ENCODE results near the gene ARHGAP10. TPM values are rescaled to one million over a fixed set of nuclear protein-coding genes. Genes with fewer than 3 reads are reported as not detected.
"Not testable (repeated sequence)": the region's sequence is repeated elsewhere in the genome, so short reads cannot be mapped to it uniquely, and the experiment has no call there.

The ARHGAP10 gene
- total RNA-seq, 1 experiment from 2014 or later = 25.0 TPM

DNA sequence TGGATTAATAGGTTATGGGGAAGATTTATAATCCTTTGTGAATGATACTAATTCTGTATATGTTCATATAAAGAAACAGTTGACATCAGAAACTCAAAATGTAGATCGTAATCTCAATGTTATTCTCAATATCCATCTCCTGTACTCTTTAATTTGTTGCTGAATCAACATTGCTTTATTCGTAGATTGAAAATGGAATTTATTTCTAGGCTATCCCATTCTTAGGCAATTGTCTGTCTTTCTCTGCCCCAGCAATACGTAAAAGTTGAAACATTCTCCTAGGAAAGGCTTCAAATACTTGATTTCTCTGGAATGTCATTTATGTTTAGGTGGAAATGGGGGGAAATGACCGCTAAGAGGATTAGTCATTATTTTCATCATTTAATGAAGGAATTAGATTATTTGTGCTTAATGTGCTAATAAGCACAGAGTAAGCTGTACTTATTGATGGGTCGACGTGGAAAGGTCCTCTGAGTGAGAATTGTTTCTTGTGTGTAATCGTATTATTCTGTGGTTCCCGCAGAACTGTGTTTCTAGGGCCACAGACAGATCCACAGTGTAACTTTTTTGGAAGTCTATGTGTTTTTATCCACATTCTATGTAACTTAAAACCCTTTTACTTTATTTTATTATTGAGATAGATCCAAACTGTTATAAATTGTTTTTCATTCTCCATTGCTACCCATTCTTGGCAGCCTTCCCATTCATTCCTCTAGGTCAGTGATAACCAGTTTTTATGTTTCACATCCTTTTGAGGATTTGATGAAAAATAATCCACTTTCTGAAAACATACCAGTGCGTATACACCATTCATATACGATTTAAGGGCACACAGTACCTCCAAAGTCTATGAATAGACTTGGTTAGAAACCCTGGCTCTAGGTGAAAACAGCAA lies 262.9 kb downstream of the ARHGAP10 start:
- peaks cover 20% of the 10 kb centered on the region for H3K4me1 ChIP-seq
- no peaks in the 10 kb centered on the region for H3K9me3 ChIP-seq (replicated peaks)
- H3K4me3 ChIP-seq = no peak overlapping the region
- H3K27ac ChIP-seq = no peak overlapping the region
- no peaks in the 10 kb centered on the region for H3K27me3 ChIP-seq
- H3K36me3 ChIP-seq = no peaks in the 10 kb centered on the region; the same call in 1 of the 2 replicates
- no peak for DNase-seq

DNA sequence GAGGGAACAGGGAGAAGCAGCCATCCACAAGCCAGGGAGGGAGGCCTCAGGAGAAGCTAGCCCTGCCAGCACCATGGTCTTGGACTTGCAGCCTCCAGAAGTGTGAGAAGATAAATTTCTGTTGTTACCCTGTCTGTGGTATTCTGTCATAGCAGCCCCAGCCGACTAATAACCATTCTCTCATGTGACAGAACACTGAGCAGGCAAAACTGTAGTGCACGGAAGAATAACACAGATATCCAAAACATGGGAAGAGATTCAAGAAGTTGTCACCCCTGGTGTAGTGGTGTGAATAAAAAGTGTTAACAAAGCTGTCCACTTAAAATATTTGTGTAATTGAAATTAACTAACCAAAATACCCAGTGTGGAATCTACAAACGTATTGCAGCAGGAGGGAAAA lies 265.0 kb downstream of the ARHGAP10 start:
- no peak for DNase-seq
- Histone ChIP-seq H3K27ac (no peak overlapping the region), H3K4me3 (no peak overlapping the region), H3K9me3 (replicated peaks) (peaks cover 7% of the 10 kb centered on the region; the same call in 1 of the 2 replicates), H3K36me3 (no peaks in the 10 kb centered on the region; the same call in 1 of the 2 replicates), H3K4me1 (peaks cover 20% of the 10 kb centered on the region), H3K27me3 (no peaks in the 10 kb centered on the region)

DNA sequence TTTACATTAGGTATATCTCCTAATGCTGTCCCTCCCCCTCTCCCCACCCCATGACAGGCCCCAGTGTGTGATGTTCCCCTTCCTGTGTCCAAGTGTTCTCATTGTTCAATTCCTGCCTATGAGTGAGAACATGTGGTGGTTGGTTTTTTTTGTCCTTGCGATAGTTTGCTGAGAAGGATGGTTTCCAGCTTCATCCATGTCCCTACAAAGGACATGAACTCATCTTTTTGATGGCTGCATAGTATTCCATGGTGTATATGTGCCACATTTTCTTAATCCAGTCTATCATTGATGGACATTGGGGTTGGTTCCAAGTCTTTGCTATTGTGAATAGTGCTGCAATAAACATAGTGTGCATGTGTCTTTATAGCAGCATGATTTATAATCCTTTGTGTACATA lies 268.1 kb downstream of the ARHGAP10 start:
- not testable (repeated sequence) for H3K4me3 ChIP-seq; H3K36me3 ChIP-seq; H3K9me3 ChIP-seq (replicated peaks); H3K27me3 ChIP-seq; H3K4me1 ChIP-seq; H3K27ac ChIP-seq; DNase-seq

DNA sequence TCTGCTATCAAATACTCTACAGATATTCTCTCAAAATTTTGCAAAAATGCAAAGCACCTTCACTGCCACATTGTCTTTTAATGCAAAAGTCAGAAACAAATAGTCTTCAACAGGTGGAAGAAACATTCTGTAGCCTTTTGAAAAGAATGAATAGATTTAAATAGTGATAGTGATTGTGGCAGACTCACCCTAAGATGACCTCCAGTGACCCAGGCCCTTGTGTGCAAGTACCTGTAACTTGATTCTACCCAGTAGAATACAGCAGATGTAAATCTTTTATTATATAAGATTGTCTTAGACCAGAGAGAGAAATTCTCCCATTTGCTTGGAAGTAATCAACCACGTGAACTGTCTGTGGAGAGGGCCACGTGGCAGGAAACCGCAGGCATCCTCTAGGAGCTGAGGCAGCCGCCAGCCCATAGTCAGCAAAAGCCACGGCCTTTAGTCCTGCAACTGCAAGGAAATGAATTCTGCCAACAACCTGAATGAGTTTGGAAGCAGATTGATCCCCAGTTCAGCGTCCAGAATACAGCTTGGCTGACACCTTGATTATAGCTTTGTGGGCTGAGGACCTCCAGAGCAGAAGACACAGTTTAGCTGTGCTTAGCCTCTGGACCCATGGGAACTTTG lies 272.5 kb downstream of the ARHGAP10 start:
- Histone ChIP-seq H3K4me3 (no peak overlapping the region), H3K9me3 (replicated peaks) (peaks cover 7% of the 10 kb centered on the region; the same call in 1 of the 2 replicates), H3K27ac (no peak overlapping the region), H3K27me3 (no peaks in the 10 kb centered on the region), H3K4me1 (peaks cover 4% of the 10 kb centered on the region; the same call in 1 of the 2 replicates), H3K36me3 (no peaks in the 10 kb centered on the region; the same call in 1 of the 2 replicates)
- no peak for DNase-seq

DNA sequence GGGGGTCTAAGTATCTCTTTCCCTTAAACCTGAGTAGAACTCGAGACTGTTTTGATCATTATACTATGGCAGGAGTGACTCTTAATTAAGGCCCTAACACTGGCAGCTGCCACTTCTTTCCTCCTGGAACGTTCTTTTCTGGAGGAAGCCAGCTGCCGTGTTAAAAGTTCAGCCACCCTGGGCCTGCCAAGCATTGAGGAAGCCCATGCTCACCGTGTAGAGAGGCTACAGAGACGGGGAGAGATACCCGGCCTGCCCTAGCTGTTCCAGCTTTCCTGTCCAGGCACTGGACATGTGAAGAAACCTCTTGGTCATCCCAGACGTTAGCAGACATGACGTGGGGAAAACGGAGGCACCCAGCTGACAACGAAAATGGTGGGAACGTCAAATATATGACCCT lies 274.1 kb downstream of the ARHGAP10 start:
- H3K36me3 ChIP-seq = no peaks in the 10 kb centered on the region; the same call in 1 of the 2 replicates
- no peak overlapping the region for H3K4me3 ChIP-seq
- H3K4me1 ChIP-seq = peaks cover 4% of the 10 kb centered on the region; the same call in 1 of the 2 replicates
- no peak overlapping the region for H3K27ac ChIP-seq
- H3K27me3 ChIP-seq = no peaks in the 10 kb centered on the region
- no peak for DNase-seq
- no peaks in the 10 kb centered on the region for H3K9me3 ChIP-seq (replicated peaks)

DNA sequence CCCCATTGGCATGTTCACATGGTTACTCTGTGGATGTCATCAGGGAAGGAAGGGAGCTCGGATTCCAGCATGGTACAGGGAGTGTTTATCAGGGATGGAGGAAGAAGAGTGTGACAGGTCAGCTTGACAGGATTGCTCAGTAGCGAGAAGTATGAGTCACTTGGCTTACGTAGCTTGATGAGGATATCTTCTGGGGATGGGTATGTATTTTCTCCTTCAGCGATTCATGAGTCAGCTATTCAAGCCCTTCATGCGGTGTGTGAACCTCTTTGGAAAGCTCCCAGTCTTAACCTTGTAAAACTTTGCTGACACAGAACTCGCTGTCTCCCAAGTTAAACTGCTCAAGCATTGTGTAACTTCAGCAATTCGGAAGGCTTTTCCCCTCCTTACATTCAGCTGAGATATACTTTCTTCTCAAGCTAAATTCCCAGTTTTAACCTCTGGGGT lies 275.4 kb downstream of the ARHGAP10 start:
- H3K4me1 ChIP-seq = peaks cover 11% of the 10 kb centered on the region; the same call in 1 of the 2 replicates
- DNase-seq = no peak
- no peak overlapping the region for H3K4me3 ChIP-seq
- no peaks in the 10 kb centered on the region for H3K9me3 ChIP-seq (replicated peaks)
- no peak overlapping the region for H3K27ac ChIP-seq
- no peaks in the 10 kb centered on the region; the same call in 1 of the 2 replicates for H3K36me3 ChIP-seq
- no peaks in the 10 kb centered on the region for H3K27me3 ChIP-seq

DNA sequence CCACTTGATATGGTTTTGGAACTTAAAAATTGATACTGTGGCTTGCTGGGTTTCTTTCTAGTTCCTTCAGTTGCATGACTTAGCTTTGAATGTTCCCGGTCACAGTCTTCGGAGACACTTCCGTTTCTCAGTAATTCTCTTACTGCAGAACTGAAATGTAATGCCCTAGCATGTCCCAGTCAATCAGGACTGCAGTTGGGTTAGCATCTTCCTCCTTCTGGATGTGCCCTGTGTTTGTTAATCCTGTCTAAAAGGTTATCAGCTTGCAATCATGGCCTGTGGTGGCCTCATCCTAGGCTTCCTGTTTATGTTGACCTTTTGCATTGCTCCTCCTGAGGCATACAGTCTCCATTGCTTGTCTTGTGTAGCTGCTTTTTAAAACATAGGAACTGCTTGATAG lies 275.9 kb downstream of the ARHGAP10 start:
- H3K4me3 ChIP-seq = no peak overlapping the region
- no peak overlapping the region for H3K27ac ChIP-seq
- no peak for DNase-seq
- H3K36me3 ChIP-seq = no peaks in the 10 kb centered on the region; the same call in 1 of the 2 replicates
- H3K9me3 ChIP-seq (replicated peaks) = no peaks in the 10 kb centered on the region
- no peaks in the 10 kb centered on the region for H3K27me3 ChIP-seq
- H3K4me1 ChIP-seq = peaks cover 15% of the 10 kb centered on the region; the same call in 1 of the 2 replicates

DNA sequence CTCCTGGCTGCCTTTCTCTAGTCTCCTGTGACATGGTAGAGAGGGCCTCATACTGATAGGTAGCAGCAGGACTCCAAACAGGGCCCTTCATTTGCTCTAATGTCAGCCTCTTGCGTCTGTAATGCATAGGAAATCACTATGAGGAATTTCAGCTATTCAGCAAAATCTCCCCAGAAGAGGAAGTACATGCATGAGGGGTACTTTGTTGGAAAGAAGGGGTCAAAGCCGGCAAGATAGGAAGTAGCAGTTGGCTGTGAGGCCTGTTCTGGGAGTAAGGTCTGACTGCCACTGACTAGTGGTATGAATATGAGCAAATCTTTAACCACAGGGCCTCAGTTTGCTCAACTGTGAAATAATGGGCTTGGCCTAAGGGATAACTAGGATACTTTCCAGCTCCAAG lies 283.2 kb downstream of the ARHGAP10 start:
- no peaks in the 10 kb centered on the region for H3K9me3 ChIP-seq (replicated peaks)
- H3K4me1 ChIP-seq = peaks cover 14% of the 10 kb centered on the region; the same call in 1 of the 2 replicates
- H3K27me3 ChIP-seq = no peaks in the 10 kb centered on the region
- no peaks in the 10 kb centered on the region for H3K36me3 ChIP-seq
- no peak overlapping the region for H3K4me3 ChIP-seq
- no peak for DNase-seq
- no peak overlapping the region for H3K27ac ChIP-seq

DNA sequence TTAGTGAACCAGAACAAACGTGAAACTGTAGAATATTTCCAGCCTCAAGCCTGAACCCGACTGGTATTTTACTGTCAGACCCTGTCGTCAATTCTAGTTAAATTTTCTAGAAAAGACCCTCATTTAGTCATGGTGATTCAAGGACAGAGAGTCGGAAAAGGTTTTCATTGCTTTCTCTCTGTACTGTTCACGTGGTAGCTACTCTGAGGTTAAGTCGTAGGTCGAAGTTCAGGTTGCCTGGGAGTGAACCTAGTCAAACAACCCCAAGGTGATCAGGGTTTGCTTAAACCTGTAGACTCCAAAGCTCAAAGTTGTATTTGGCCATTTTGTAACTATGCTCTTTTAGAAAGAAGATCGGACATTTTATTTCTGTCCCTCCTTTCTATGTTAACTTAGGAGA lies 283.6 kb downstream of the ARHGAP10 start:
- Histone ChIP-seq H3K27me3 (no peaks in the 10 kb centered on the region), H3K27ac (no peak overlapping the region), H3K4me1 (peaks cover 14% of the 10 kb centered on the region; the same call in 1 of the 2 replicates), H3K4me3 (no peak overlapping the region), H3K36me3 (no peaks in the 10 kb centered on the region), H3K9me3 (replicated peaks) (no peaks in the 10 kb centered on the region)
- DNase-seq = no peak

DNA sequence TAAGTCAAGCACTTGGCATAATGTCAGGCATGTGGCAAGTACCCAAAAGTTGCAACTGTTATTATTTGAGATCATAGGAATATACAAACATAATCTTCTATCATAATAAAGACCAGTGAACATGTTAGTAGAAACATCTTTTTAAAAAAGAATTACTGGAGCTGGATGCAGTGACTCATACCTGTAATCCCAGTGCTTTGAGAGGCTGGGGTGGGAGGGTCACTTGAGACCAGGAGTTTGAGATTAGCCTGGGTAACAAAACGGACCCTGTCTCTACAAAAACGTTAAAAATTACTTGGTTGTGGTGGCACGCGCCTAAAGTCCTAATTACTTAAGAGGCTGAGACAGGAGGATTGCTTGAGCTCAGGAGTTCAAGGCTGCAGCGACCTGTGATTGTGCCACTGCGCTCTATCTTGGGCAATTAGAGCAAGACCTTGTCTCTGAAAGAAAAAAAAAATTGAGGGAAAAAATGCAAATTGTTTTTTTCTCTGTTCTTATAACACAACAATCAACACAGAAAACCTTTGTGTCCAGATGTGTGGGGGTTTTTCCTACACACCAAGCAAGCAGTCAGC lies 284.3 kb downstream of the ARHGAP10 start:
- Histone ChIP-seq H3K36me3 (no peaks in the 10 kb centered on the region), H3K4me3 (no peak overlapping the region), H3K27ac (no peak overlapping the region), H3K27me3 (no peaks in the 10 kb centered on the region), H3K4me1 (peaks cover 14% of the 10 kb centered on the region; the same call in 1 of the 2 replicates), H3K9me3 (replicated peaks) (no peaks in the 10 kb centered on the region)
- no peak for DNase-seq

DNA sequence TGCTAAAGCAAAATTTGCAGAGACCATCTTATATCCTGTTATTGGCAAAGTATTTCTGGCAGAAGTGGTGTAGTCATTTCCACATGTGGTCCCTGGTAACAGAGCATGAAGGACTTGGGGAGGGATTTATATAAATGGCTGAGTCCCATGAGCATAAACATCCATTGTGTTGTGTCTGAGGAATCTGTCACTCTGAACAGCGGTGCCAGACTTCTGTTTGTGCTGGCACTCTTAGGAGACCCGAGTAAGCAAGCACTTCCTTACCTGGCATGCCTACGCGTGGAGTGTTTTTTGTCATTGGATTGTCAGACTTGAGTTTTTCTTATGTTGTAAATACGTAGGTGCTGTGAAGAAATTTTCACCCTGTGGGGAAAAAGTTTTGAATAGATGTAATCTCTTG lies 285.9 kb downstream of the ARHGAP10 start:
- no peak for DNase-seq
- H3K4me1 ChIP-seq = peaks cover 3% of the 10 kb centered on the region; the same call in 1 of the 2 replicates
- no peak overlapping the region for H3K4me3 ChIP-seq
- no peaks in the 10 kb centered on the region for H3K9me3 ChIP-seq (replicated peaks)
- no peaks in the 10 kb centered on the region for H3K27me3 ChIP-seq
- H3K36me3 ChIP-seq = no peaks in the 10 kb centered on the region
- no peak overlapping the region for H3K27ac ChIP-seq

DNA sequence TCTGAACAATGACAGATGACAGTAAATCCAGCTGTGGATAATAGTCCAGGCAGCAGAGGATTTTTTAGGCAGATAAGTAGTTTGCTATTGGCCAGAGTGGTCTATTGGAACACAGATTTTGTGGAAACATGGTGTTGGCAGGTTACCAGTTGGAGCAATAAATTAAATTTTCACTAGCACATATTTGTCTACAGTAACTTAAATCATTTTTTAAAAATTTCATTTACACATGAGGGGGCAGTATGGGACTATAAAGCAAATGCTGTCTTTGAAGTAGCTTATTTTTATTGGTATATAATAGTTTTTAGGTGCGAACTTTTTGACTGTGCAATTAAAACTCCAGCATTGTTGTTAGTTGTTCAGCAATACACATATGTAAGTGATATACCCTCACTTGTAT lies 289.8 kb downstream of the ARHGAP10 start:
- Histone ChIP-seq H3K4me3 (no peak overlapping the region), H3K27me3 (no peaks in the 10 kb centered on the region), H3K27ac (no peak overlapping the region), H3K9me3 (replicated peaks) (no peaks in the 10 kb centered on the region), H3K36me3 (no peaks in the 10 kb centered on the region), H3K4me1 (peaks cover 3% of the 10 kb centered on the region; the same call in 1 of the 2 replicates)
- DNase-seq = no peak

DNA sequence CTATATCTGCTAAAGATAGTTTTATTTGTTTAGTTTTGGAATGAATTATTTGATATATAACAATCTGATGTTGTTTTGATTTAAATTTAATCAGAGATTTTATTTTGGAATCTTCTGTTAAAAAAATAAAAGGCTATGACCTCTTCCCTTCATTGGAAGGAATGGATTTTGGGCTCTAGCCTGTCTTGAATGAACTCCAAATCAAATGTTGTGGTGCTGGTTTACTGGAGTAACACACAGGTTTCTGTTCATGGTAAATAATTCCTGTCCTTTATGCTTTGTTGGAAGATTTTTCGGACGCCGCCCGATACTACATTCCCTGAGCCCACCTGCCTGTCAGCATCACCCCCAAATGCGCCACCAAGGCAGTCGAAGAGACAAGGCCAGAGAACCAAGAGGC lies 291.1 kb downstream of the ARHGAP10 start:
- Histone ChIP-seq H3K4me3 (no peak overlapping the region), H3K9me3 (replicated peaks) (no peaks in the 10 kb centered on the region), H3K36me3 (no peaks in the 10 kb centered on the region), H3K4me1 (no peaks in the 10 kb centered on the region), H3K27me3 (no peaks in the 10 kb centered on the region), H3K27ac (no peak overlapping the region)
- no peak for DNase-seq

DNA sequence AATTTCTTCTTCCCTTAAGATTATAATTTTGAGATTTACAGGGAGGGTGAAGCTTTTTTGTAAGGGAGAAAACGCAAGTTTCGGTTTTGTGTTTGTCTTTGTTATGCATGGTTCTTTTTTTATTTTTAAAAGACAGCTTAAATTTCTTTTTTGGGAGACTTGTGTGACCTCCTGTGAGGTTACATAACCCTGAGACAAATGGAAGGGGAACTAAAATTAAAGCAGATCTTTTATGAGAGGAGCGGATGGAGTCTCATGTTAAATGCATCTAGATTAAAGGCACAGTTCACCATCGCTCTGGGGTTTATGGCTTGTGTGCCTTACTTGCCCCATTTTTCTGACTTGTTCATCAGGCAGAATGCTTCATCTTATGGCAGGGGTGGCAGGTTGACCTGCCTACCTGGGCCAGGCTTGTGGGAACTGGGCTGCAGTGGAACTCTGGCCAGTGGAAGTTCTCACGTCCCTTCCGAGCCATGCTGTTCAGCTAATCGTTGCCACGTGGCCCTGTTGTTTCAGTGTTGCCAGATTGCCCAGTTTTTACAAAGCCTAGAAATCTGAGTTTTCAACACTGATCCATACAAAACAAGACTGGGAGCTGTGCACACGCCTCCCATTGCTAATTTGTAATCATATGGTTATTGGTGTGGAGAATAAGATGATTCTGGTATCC lies 291.8 kb downstream of the ARHGAP10 start:
- Histone ChIP-seq H3K27me3 (no peaks in the 10 kb centered on the region), H3K4me3 (no peak overlapping the region), H3K9me3 (replicated peaks) (peaks cover 4% of the 10 kb centered on the region; the same call in 1 of the 2 replicates), H3K4me1 (no peaks in the 10 kb centered on the region), H3K27ac (no peak overlapping the region), H3K36me3 (no peaks in the 10 kb centered on the region)
- no peak for DNase-seq
